Fibroblast of skin of left biceps (primary cell): Measurements from ENCODE around the gene CLIP2.

Experiments
- DNase-seq, 2 experiments: peaks; one replicate each; pipeline ENCODE4 v3.0.0-alpha.2; 2013; ENCODE audit warnings: low read depth in 2 of 2

Gene CLIP2

GRCh38 chr7:74271742-74272141 lies 17.5 kb upstream of the CLIP2 start:
- DNase-seq = no peak

- peak; percentile 79 to 80 for DNase-seq
These were observed 16.7 kb upstream of the CLIP2 start for GRCh38 chr7:74272305-74273038.

- no peak for DNase-seq
These were observed 13.8 kb upstream of the CLIP2 start for GRCh38 chr7:74275401-74275881.

- no peak for DNase-seq
These were observed 11.6 kb upstream of the CLIP2 start for GRCh38 chr7:74277636-74278035.

DNA sequence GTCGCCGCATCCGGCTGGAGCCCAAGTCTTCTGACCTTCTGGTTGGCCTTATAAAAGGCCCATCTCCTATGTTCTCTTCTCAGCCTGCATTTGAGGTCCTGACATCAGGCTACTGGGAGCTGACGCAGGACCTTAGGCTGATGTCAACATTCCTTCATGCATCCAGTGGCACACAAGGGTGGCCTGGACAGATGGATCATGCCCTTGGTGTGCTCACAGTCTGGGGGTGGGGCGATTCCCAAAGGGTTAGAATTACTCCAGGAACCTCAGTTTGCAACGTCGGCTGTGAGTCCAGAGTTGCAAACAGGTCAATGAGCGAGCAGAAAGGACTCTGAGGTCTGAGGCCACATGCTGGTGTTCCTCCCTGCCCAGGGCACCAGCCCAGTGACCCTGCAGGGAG lies 8.2 kb upstream of the CLIP2 start:
- DNase-seq = no peak

DNA sequence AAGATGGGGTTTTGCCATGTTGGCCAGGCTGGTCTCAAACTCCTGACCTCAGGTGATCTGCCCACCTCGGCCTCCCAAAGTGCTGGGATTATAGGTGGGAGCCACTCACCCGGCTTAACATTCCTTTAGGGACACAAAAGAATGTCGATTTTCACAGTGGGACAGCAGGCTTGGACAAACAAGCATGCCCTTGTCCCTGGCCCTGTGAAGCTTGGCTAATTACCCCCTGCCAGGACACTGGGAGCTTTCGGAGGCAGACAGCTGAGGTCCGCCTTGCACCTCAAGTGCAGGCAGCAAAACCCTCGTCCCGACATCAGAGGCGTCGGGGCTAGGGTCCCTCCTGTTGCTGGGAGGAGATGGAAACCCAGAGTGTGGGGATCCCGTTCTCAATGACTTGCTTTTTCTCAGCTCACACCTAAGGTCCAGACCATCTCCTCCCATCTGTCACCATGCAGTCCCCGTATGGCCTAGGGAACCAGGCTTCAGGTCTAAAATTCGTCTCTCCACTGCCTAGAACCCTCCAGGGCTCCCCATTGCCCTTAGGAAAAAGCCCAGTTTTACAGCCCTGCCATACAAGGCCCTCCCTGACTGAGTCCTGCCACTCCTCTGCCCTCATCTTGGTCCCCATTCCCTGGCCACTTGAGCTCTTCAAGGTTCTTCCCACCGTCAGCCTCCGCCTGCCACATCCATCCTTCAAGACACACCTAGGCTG lies 6.3 kb upstream of the CLIP2 start:
- no peak for DNase-seq

- DNase-seq = no peak
These were observed 5.3 kb upstream of the CLIP2 start for GRCh38 chr7:74283858-74284447.

DNA sequence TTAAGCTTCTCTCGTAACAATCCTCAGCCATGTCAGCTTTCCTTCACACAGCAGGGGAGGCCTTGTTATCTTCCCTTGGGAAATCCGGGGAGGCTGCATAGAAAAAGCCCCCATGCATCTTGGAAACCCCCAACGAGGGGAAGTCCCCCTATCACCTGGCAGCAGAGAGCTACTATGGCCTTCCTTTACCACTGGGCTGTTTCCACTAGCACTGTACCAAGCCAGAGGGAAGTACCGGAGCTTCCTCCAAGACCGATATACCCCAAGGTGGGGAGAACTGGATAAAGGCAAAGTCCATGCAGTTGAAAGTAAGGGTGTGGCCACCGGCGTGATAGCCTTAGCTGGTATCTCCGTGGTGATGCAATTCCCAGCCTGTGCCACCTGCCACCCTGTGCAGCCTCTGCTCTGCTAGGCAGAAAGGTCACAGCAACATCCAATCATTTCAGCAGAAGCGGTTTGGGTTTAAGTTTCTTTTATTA lies 4.4 kb upstream of the CLIP2 start:
- DNase-seq = no peak

GRCh38 chr7:74286131-74286530 lies 3.1 kb upstream of the CLIP2 start:
- no peak for DNase-seq

- DNase-seq = no peak
These were observed 1.7 kb upstream of the CLIP2 start for GRCh38 chr7:74287303-74288033.

GRCh38 chr7:74288034-74288881 lies 949 bp upstream of the CLIP2 start:
- DNase-seq = no peak

DNA sequence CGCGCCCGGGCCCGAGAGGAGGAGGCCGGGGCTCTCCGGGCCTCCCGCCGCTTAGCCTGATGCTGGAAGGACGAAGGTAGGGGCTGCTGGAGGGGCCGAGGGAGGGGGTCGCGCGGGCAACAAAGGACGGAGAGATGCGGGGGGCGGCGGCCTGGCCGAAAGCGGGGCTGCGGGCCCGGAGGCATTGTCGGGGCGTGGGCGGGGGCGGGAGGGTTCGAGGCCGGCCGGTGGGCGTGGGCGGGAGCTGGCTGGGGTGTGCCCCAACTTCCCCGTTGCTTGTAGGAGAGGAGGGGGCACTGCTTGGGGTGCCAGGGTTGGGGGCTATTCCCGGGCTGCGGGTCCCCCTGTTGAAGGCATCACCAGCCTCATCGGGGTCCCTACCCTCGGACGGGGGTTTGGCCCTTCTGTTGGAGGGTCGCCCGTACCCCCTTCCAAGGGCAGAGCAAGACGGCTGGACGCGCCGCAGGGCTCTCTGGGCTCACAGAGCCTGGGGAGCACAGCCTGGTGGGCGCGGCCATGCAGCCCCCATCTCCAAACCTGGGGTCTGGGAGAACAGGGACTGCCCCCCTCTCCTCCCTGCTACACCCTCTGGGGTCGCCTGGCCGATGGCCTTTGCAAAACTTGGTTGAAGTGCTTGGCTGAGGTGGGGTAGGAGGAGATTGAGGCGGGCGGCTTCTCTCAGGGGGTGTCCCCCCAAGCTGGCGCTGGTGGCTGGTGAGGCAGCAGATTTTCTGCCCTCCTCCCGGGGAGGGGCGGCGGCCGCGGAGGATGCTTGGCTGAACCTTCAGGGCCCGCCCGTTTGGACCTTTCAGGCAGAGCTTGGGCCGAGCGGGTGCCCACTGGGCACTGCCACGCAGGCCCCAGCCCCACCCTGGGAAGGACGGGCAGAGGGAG lies 699 bp downstream of the CLIP2 start:
- DNase-seq = no peak

- DNase-seq = no peak
These were observed 1.3 kb downstream of the CLIP2 start for GRCh38 chr7:74290553-74290950.

DNA sequence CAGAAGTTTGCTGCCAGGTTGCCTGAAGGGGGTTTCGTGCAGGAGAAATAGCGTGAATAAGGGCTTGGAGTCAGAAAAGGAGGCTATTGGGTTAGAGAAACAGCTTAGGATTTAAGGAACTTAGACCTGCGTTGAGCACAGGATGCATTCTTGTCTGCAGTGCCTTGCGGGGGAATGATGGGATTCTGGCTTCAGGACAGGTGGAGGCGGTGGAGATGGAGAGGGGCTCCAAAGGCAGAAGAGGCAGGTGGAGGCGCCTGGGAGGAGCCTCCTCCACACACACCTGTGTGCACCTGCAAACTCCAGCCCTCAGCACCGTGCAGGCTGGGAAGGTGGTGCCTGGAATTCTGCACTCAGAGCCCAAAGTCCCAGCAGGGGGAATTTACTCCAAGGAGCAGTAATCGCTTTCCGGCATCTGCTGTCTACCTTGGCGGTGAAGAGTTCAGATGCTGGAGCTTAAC lies 1.8 kb downstream of the CLIP2 start:
- DNase-seq = no peak

DNA sequence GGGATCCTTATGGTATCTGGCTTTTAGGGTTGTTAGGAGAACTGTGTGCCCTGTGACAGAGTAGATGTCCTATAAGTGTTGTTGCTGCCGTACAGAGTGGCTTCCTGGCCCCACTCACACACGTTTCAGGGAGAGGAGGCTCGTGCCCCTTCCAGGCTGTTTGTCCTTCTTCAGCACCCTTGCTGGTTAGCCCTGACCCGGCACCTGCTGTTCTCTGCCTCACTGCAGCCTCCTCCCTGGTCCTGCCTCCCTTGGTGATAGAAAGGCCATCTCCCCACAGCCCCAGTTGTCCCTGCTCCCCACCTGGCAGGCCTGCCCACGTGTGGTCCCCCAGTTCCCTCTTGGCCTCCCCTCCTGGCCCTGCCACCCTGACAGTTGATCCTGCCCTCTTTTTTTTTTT lies 2.3 kb downstream of the CLIP2 start:
- DNase-seq = no peak

- no peak for DNase-seq
These were observed 3.8 kb downstream of the CLIP2 start for GRCh38 chr7:74292757-74293576.

- DNase-seq = no peak
These were observed 4.3 kb downstream of the CLIP2 start for GRCh38 chr7:74293577-74293908.

GRCh38 chr7:74294191-74294998 lies 5.2 kb downstream of the CLIP2 start:
- peak; percentile 79 to 80 for DNase-seq
